ENCODE results near the gene KIAA1614.
"Not testable (repeated sequence)": the region's sequence is repeated elsewhere in the genome, so short reads cannot be mapped to it uniquely, and the experiment has no call there.

The KIAA1614 gene

DNA sequence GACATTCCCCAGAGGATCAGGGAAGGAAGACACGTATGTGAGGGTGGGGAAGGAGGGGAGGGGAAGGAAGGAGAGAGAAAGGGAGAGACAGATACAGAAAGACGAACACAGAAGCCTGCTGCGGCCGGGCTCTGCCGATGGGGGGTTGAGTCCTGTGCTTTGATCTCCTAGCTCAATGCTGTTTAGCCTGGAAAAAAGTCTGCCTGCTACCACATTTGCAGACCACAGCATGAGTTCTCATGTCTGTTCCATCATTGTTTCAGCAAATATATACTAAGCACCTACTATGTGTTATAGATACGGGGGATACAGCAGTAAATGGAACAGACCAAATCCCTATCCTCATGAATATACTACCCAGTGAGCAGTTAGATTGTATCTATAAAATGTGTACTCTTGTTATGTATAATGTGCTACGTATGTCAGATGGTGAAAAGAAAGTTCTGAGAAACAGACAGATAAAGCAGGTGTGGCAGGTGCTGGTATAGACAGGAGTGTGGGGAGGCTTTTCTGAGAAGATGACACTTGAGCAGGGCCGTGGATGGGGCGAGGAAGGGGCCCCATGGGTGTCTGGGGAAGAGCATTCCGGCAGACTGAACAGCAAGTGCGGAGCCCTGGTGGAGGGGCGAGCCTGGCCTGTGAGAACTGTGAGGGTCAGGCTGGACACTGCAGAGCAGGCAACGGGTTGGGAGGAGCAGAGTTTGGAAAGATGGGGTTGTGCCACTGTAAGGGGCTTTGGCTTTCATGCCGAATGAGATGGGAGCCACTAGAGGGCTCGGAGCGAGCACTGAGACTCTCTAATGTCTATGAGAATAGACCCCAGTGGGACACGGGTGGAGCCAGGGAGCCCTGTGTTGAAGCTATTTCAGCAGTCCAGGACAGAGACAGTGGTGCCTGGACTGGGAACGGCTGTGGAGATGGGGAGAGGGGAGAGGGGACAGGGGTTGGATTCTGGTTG lies 34.1 kb downstream of the KIAA1614 start:
- no peak for DNase-seq

DNA sequence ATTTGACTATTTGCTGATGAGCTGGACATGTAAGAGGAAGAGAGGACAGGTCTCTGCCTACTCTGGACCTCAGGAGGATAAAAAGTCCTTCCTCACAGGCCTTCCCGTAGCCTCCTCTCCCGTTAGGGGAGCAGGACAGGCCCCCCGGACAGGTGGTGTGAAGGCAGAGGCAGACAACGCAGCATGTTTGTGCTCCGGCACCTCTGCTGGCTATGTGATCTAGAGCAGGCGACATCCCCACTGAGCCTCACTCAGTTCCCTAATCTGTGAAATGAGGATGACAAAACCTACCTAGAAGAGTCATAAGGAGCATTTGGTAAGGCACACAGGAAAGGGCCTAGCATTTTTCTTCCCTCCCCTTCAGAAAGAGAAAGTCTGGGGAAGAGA lies 34.8 kb downstream of the KIAA1614 start:
- DNase-seq, result no peak

- DNase-seq, result no peak
These were observed 35.4 kb downstream of the KIAA1614 start for GRCh38 chr1:180947901-180948640.

DNA sequence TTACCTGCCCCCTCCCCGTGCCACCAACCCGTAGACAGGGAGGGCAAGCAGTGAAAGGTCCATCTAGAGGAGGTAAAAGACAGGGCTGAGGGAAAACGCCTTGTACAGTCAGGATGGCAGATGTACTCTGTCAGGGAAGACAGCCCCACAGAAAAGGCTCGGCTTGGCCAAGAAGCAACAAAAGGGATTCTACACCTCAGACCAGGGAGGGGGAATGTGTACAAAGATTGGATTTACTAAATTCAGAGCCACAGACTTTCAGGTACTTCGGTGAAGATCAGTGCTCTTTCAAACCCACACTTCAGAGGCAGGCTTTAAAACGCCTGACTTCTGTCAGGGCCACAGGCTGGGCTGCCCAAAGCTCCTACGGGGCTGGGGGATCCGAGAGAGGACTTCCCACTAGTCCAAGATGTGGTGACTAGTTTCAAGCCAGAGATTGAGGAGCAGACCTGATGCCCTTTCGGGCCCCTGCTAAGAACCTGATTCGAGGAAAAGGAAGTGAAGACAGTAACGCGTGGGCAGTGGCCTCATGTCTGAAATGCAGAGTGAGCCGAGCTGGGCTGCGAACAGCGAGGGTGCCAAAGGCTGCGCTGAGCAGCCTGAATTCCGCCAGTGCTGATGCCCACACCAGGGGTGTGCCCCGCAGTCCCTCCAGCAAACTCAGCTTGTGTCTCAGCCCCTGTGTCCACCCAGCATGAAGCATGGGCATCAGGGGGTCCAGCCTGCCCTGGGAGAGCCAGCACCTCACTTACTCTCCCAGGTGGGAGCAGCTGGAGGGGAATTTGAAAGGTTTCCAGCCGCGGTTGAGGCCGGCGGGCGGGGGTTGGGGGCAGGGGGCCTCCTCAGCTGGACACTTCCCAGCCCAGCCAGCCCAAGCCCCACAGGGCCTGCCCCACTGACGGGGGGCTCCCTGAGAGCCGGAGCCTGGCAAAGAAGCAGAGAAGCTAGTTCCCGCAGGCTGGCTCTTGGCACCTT lies 36.2 kb downstream of the KIAA1614 start:
- DNase-seq, result no peak

DNA sequence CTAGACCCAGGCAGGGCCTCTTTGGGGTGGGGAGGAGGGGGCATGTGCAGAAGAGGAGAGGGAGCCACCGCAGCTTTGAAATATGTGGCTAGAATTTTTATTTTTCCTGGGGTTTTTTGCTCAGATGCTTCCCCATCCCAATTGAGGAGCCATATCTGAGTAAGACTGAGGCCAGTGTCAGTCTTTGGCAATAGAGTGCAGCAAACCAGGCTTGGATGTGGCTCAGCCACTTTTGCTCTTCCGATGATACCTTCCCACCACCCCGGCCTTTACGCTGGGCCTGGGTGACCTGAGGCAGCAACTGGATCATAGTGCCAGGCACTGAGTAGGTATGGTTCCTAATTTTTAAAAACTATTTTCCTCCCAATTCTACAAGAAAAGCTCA lies 36.9 kb downstream of the KIAA1614 start:
- no peak for DNase-seq

DNA sequence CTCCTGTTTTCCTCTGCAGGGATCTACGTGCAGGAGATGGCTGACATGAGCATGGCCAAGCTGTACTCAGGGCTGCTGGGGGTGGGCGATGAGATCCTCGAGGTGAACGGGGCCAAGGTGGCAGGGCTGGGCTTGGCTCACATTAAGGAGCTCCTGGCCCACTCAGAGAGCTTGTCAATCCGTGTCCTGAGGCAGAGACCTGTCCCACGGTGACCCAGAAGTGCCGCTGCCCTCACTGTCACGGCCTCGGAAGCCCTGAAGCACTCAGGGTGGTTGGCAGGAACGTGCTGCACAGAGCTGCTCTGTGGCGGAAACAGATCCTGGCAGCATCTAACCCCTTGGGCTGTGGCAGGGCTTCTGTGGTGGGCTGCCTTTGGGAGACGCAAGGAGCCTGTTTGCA lies 37.6 kb downstream of the KIAA1614 start:
- no peak for DNase-seq

- no peak for DNase-seq
These were observed 38.6 kb downstream of the KIAA1614 start for GRCh38 chr1:180951186-180951745.

DNA sequence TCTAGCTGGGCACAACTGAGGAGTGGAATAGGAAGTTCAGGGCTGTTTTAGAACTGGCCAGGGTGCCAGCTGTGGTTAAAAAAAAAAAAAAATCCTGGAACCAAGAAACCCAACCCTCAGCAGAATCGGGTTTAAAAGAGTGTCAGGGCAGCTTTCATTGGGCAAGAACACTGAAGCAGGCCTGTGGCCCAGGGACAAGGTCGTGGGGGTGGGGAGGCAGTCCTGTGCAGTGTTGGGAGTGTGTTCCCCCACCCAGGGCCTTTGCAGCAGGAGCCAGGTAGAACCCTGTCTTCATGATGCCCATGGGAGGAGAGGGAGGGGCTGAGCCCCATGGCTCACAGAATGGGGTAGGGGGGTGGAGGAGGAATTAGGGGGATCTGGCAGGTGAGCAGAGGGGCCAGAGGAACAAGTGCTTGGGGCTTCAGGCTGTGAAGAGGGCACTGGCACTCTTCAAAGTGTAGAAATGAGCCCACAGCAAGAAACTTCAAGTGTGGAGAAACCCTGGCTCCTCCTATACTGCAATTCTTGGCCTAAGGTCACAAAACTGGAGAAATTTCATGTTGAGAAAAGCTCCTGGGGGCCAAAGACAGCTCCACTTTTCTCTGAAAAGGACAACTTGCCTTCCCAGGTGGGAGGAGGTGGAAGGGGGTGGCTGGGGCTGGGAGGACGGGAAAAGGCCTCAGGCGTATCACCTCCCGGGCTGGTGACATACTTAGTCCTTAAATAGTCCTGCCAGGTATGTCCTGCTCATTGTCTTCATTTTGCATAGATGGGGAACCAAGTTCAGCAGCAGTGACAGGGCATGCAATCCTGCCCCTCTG lies 39.3 kb downstream of the KIAA1614 start:
- DNase-seq, result no peak

GRCh38 chr1:180952657-180953013 lies 39.9 kb downstream of the KIAA1614 start:
- no peak for DNase-seq

- no peak for DNase-seq
These were observed 40.8 kb downstream of the KIAA1614 start for GRCh38 chr1:180953291-180954004.

- peak; percentile 53 for DNase-seq
These were observed 41.5 kb downstream of the KIAA1614 start for GRCh38 chr1:180954005-180954800.

- DNase-seq, result no peak
These were observed 42.1 kb downstream of the KIAA1614 start for GRCh38 chr1:180954801-180955165.

DNA sequence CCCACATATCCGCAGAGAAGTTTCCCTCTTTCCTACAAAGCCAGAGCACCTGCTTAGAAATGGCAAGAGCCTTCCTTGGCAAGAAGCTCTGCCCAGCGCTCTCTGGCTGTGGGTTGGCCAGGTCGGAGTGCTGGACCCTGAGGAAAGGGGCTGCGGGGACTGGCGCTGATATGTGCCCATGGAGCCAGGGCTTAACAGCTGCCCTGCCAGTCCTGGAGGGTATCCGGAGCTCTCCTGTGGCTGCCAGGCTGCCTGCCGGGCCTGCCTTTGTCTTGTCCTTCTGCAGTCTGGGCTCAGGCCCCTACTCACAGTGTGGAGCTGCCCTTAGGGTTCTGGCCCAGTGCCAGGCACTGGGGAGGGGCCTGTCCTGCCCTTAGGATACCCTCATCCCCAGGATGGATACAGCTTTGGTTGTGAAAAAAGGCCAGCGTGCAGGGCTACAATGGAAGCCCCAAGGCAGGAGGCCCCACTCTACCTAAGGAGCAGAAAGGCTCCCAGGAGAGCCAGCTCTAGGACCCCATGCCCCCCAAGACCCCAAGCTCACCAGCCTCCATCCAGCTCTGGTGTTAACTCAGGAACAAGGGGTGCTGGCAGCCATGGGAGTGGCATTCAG lies 43.4 kb downstream of the KIAA1614 start:
- DNase-seq, result no peak

DNA sequence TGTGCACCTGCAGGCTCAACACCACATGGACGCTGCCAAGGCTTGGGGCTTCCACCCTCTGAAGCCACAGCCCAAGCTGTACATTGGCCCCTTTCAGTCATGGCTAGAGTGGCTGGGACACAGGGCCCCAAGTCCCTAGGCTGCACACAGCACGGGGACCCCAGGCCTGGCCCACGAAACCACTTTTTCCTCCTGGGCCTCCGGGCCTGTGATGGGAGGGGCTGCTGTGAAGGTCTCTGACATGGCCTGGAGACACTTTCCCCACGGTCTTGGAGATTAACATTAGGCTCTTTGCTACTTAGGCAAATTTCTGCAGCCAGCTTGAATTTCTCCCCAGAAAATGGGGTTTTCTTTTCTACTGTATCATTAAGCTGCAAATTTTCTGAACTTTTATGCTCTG lies 46.9 kb downstream of the KIAA1614 start:
- not testable (repeated sequence) for DNase-seq

DNA sequence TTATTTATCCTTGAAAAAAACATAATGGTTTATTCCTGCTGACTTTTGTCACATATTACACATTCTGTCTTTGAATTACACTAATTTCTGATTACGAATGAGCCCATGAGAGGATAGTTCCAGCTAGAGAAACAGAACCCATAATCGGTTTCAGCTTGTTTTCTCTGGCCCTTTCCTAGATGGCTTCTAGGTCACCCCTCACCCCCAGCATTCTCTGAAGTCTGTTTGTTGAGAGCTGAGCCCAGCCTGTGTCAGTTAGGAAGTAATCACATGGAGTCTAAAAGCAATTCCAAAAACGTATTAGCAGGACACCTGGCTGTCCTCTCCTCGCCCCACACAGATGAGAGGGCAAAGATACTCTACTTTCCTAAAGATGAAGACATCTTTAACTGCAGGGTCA lies 48.9 kb downstream of the KIAA1614 start:
- DNase-seq, result no peak

DNA sequence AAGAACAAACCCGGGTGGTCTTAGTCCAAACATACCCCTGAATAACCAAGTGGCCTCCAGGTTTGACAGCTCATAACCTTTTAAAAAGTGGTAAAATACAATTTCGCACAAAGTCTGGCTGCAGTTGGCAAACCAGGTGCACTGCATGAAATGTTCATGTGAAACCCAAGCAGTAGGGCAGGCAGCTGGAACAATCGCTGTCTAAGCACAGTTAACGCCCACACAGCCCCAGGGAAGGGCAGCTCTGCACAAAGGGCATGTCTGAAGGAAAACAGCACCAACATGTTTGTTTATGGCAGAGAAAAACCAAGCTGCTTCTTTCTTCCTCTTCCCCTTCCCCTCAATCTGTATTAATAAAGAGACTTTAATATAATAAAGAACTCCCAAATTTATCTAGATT lies 49.5 kb downstream of the KIAA1614 start:
- DNase-seq, result no peak

- no peak for DNase-seq
These were observed 51.4 kb downstream of the KIAA1614 start for GRCh38 chr1:180964056-180964455.

GRCh38 chr1:180964595-180964994 lies 51.9 kb downstream of the KIAA1614 start:
- no peak for DNase-seq

- no peak for DNase-seq
These were observed 53.6 kb downstream of the KIAA1614 start for GRCh38 chr1:180966312-180966711.

Measured in activated CD4-positive, alpha-beta T cell treated with anti-CD3 and anti-CD28 coated beads for 1 hour (primary cell).